Adrenal gland (tissue), 19 donors: ENCODE data around the gene HIC2. TPM values are rescaled to one million over a fixed set of nuclear protein-coding genes. Genes with fewer than 3 reads are reported as not detected.
"Not testable (repeated sequence)": the region's sequence is repeated elsewhere in the genome, so short reads cannot be mapped to it uniquely, and the experiment has no call there.

Experiments
- DNase-seq, 7 donors: peaks; one replicate each; pipeline ENCODE4 v3.0.0-alpha.2; 2019 to 2020
- H3K27ac ChIP-seq, 5 donors: fragments of 200-600 bp; sonication (generic) in 4 of 5; 1 replicate in 3 of 5; 2 replicates in 2 of 5; pipeline versions ENCODE4 v1.5.1 to v1.8.0; 2016 to 2020; ENCODE audit warnings: mild to moderate bottlenecking in 1 of 5
- H3K27me3 ChIP-seq: fragments of 200-600 bp; 2 replicates; pipeline ENCODE4 v1.8.0; 2021
- H3K36me3 ChIP-seq, 2 donors: fragments of 200-600 bp; replicated peaks in 1 of 2; 1 replicate in 1 of 2; 2 replicates in 1 of 2; pipeline versions ENCODE4 v1.5.1 to v1.8.0; 2018 to 2022
- H3K4me1 ChIP-seq, 2 donors: fragments of 200-600 bp; replicated peaks in 1 of 2; 1 replicate in 1 of 2; 2 replicates in 1 of 2; pipeline versions ENCODE4 v1.5.1 to v1.8.0; 2018 to 2021
- H3K4me3 ChIP-seq, 4 donors: fragments of 200-600 bp; sonication (generic) in 3 of 4; one replicate each; pipeline ENCODE4 v1.5.1; 2016 to 2018
- H3K9me3 ChIP-seq, 3 donors: fragments of 200-600 bp; sonication (generic) in 1 of 3; replicated peaks in 1 of 3; 1 replicate in 2 of 3; 2 replicates in 1 of 3; pipeline versions ENCODE4 v1.5.1 to v1.8.0; 2016 to 2021
- WGBS, 4 donors: extraction: QIAGEN DNeasy Blood & Tissue Kit in 2 of 4; methylation state at CpG; one replicate each; pipeline versions ENCODE4 v1.1.5 to v1.1.7; 2013 to 2017; 5-methylcytosine and 5-hydroxymethylcytosine counted together
- intact Hi-C, 2 donors: fragments of 100-400 bp; cut with DNase I; formaldehyde crosslinking; loops; one replicate each; pipeline versions ENCODE4 v1.14.1 to v1.15.0; 2022 to 2023
- long read RNA-seq, 10 donors: library from polyadenylated mRNA in 3 of 10; unstranded in 2 of 10; stranded (forward) in 1 of 10; transcript quantifications; one replicate each; pipeline ENCODE4 v2.0.0 and lab custom pipeline, GENCODE V29; 2021 to 2026
- polyA plus RNA-seq, 3 donors: library from polyadenylated mRNA; stranded (reverse); fragments of 200-250 nt in 2 of 3; fragments of 350-450 nt in 1 of 3; fragmentation: Illumina TruSeq in 1 of 3; extraction: RNeasy Lipid Tissue Mini Kit (QIAGEN cat#74804) in 1 of 3; gene quantifications; one replicate each; pipeline ENCODE4 v1.2.3, GENCODE V29; 2013 to 2014
- total RNA-seq, 9 donors: library from RNA; depleted of rRNA in 4 of 9; stranded (reverse); fragments of >200 nt in 4 of 9; fragments of 120-200 nt in 1 of 9; fragmentation: NEBNext Ultra II Directional in 1 of 9; extraction: Animal tissue kit (Norgen Biotek cat#: 25700) in 1 of 9; gene quantifications; one replicate each; pipeline versions ENCODE4 v1.1.0 to v1.2.4, GENCODE V29; 2013 to 2023
- donor health status: healthy with polysubstance abuse.
- donor health status: Bipolar disorder and iron deficiency.
- donor health status: DM: yes; HTN: yes; CAD: no.
- donor health status: DM: no; HTN: no; CAD: no.
- donor health status: DM: no; HTN: no; CAD: no.
- donor health status: DM: yes; HTN: yes; CAD: no.

Gene HIC2, protein sequence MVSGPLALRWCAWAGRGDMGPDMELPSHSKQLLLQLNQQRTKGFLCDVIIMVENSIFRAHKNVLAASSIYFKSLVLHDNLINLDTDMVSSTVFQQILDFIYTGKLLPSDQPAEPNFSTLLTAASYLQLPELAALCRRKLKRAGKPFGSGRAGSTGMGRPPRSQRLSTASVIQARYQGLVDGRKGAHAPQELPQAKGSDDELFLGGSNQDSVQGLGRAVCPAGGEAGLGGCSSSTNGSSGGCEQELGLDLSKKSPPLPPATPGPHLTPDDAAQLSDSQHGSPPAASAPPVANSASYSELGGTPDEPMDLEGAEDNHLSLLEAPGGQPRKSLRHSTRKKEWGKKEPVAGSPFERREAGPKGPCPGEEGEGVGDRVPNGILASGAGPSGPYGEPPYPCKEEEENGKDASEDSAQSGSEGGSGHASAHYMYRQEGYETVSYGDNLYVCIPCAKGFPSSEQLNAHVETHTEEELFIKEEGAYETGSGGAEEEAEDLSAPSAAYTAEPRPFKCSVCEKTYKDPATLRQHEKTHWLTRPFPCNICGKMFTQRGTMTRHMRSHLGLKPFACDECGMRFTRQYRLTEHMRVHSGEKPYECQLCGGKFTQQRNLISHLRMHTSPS
- total RNA-seq (1 to 10 TPM; 1.8 to 7.9 (median 2.6) TPM), polyA plus RNA-seq (1 to 10 TPM in 1 of 3 donors, under 1 TPM in 2; 0.57 to 2.7 (median 0.94) TPM)
- long read RNA-seq, donor 1, full-length matches to known transcripts, result 3 of 3 reads
- long read RNA-seq, donor 1, partial matches to known transcripts, result 0 of 3 reads
- long read RNA-seq, donor 1, other reads (novel, unspliced or antisense), result 0 of 3 reads
- long read RNA-seq, donor 2, full-length matches to known transcripts, result 2 of 2 reads
- long read RNA-seq, donor 2, partial matches to known transcripts, result 0 of 2 reads
- long read RNA-seq, donor 2, other reads (novel, unspliced or antisense), result 0 of 2 reads
- long read RNA-seq, donor 3, full-length matches to known transcripts, result 1 of 1 reads
- long read RNA-seq, donor 3, partial matches to known transcripts, result 0 of 1 reads
- long read RNA-seq, donor 3, other reads (novel, unspliced or antisense), result 0 of 1 reads
- long read RNA-seq, donor 4, result 0 reads
- long read RNA-seq, donor 5, partial matches to known transcripts, result 0 of 1 reads
- long read RNA-seq, donor 5, other reads (novel, unspliced or antisense), result 1 of 1 reads
- long read RNA-seq, donor 6, result 0 reads
- long read RNA-seq, donor 7, full-length matches to known transcripts, result 3 of 3 reads
- long read RNA-seq, donor 7, partial matches to known transcripts, result 0 of 3 reads
- long read RNA-seq, donor 7, other reads (novel, unspliced or antisense), result 0 of 3 reads
- long read RNA-seq, donor 8, full-length matches to known transcripts, result 7 of 7 reads
- long read RNA-seq, donor 8, partial matches to known transcripts, result 0 of 7 reads
- long read RNA-seq, donor 8, other reads (novel, unspliced or antisense), result 0 of 7 reads
- long read RNA-seq, donor 9, full-length matches to known transcripts, result 1 of 1 reads
- long read RNA-seq, donor 9, partial matches to known transcripts, result 0 of 1 reads
- long read RNA-seq, donor 9, other reads (novel, unspliced or antisense), result 0 of 1 reads
- long read RNA-seq, donor 10, result 0 reads

DNA sequence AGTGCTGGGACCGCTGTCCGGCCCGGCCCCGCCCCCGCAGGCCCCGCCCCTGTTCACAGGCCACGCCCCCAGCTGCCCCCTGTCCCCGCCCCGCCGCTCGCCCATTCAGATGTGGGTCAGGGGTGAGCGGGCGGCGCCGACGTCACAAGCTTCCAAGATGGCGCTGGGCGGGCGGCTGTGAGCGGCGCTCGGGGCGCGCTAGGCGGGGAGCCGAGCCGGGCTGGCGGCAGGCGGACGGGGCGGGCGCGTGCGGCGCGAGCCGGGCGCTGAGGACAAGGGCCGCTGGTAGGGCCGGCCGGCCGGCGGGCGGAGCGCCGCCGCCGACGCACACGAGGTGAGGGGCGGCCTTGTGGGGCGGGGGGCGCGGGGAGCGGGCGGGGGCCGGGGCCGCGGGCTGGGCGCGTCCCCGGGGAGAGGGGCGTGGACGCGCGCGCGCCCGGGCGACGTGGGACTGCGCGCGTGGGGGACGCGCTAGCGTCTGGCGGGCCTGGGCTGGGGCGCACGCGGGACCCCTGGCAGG, at the start of gene HIC2:
TSS of gene HIC2 (plus strand) at position 145 of the 520 bp plus-strand sequence. CDS start 25,461 bp downstream, outside the sequence.
- H3K9me3 ChIP-seq, intact Hi-C loops, H3K4me1 ChIP-seq, DNase-seq, H3K36me3 ChIP-seq, H3K27me3 ChIP-seq: not testable (repeated sequence)
- peak within 1 kb of the TSS in 1 of 5 donors; percentile 86 for H3K27ac ChIP-seq
- peak within 1 kb of the TSS in 1 of 4 donors; percentile 45 for H3K4me3 ChIP-seq
- 0 to 2% methylated on average over 25 to 34 of the region's 81 CpGs; no CpG with 5 or more reads in 2 of the 4 donors for WGBS, 4 donors

DNA sequence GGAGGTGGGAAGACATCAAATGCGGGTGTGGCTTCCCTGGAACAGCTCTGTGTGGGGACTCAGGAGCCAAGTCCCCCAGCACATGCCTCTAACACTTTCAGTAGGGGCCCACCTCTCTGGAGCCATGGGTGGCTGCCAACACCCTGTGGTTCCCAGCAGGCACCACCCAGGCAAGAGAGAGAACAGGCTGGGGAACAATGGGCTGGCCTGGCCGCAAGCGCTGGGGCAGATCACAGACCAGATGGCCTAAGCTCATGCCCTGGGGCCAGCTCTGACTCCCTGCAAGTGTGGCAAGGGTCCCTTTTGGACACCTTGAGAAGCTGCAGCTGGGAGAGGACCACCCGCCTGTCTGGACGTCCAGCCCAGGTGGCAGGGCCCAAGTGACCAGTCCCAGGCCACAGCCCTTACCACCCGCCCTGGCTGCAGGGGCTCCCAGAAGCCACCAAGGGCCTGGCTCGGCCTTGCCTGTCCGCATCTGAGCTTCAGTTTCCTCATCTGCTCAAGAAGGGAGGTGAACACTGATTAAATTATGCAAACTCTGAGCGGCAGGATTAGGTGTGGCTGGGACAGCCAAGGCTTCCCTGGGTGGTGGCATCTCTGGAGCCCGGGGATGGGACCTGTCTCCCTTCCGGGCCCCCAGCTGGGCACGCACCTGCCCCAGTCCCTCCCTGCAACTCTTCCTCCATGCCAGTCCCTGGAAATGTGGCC, 48.4 kb upstream of the HIC2 start:
- H3K9me3 ChIP-seq, H3K27ac ChIP-seq, DNase-seq, intact Hi-C loops, H3K4me3 ChIP-seq, H3K36me3 ChIP-seq, H3K4me1 ChIP-seq, H3K27me3 ChIP-seq: not testable (repeated sequence)
- WGBS, 4 donors, result 93 to 100% (median 95%) methylated on average over 3 to 4 of the region's 12 CpGs; no CpG with 5 or more reads in 1 of the 4 donors

DNA sequence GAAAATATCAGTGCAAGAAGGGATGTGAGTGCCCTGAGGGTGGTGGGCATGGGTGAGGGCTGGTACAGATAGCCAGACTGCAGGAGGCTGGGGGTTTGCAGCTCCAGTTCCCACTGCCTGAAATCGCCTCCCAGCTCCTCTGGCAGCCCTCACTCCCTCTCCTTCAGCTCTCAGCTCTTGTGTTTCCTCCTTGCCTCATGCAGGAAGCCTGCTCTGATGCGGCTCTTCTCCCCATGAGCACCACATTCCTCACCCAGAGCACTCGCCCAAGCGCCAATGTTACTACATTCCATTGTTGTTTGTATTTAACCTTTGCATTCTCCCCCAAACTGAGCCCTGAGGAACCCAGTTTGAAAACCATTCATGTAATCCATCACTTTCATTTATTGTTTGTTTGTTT, 41.3 kb upstream of the HIC2 start:
- H3K27ac ChIP-seq, H3K4me1 ChIP-seq, H3K4me3 ChIP-seq, DNase-seq, H3K36me3 ChIP-seq, H3K9me3 ChIP-seq, H3K27me3 ChIP-seq, intact Hi-C loops: not testable (repeated sequence)
- WGBS, 4 donors, result no CpG with 5 or more reads among the region's 4 CpGs

DNA sequence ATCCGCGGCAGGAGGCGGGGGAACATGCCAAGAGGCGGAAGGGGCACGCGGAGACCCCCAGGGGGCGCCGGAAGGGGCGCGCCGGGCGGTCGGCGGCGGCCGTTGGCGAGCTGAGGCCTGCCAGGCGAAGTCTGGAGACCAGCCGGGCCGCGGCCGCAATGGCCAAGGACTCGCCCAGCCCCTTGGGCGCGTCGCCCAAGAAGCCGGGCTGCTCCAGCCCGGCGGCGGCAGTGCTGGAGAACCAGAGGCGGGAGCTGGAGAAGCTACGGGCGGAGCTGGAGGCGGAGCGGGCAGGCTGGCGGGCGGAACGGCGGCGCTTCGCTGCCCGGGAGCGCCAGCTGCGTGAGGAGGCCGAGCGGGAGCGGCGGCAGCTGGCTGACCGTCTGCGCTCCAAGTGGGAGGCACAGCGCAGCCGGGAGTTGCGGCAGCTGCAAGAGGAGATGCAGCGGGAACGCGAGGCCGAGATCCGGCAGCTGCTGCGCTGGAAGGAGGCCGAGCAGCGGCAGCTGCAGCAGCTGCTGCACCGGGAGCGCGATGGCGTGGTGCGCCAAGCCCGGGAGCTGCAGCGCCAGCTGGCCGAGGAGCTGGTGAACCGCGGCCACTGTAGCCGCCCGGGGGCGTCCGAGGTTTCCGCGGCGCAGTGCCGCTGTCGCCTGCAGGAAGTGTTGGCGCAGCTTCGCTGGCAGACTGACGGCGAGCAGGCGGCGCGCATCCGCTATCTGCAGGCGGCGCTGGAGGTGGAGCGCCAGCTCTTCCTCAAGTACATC, 33.3 kb upstream of the HIC2 start, which contains the start of gene RIMBP3B:
TSS of gene RIMBP3B (plus strand) at position 51 of the 767 bp plus-strand sequence. CDS start at position 159, 108 bp downstream.
- intact Hi-C loops, result not testable (repeated sequence)

DNA sequence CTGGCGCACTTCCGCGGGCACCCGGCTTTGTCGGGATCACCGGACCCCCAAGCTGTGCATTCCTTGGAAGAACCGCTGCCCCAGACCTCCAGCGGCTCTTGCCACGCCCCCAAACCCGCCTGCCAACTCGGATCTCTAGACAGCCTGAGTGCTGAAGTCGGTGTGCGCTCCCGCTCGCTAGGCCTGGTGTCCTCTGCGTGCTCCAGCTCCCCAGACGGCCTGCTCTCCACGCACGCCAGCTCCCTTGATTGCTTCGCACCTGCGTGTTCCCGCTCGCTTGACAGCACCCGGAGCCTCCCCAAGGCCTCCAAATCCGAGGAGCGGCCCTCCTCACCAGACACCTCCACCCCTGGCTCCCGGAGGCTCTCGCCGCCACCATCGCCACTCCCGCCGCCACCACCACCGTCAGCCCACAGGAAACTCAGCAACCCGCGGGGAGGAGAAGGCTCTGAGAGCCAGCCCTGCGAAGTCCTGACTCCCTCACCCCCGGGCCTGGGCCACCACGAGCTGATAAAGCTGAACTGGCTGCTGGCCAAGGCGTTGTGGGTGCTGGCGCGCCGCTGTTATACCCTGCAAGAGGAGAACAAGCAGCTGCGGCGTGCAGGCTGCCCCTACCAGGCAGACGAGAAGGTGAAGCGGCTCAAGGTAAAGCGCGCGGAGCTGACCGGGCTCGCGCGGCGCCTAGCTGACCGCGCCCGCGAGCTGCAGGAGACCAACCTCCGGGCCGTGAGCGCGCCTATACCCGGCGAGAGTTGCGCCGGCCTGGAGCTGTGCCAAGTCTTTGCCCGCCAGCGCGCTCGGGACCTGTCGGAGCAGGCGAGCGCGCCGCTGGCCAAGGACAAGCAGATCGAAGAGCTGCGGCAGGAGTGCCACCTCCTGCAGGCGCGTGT, 32.5 kb upstream of the HIC2 start:
- WGBS, 4 donors, result no CpG with 5 or more reads among the region's 79 CpGs
- H3K36me3 ChIP-seq, H3K4me3 ChIP-seq, H3K27ac ChIP-seq, DNase-seq, H3K4me1 ChIP-seq, H3K27me3 ChIP-seq, intact Hi-C loops, H3K9me3 ChIP-seq: not testable (repeated sequence)

More for the DNA sequence above, 33.3 kb upstream of the HIC2 start, which contains the start of gene RIMBP3B:
- not testable (repeated sequence) for H3K36me3 ChIP-seq, DNase-seq, H3K27me3 ChIP-seq, H3K27ac ChIP-seq, H3K9me3 ChIP-seq, H3K4me3 ChIP-seq, H3K4me1 ChIP-seq
- WGBS, 4 donors, result no CpG with 5 or more reads among the region's 91 CpGs

DNA sequence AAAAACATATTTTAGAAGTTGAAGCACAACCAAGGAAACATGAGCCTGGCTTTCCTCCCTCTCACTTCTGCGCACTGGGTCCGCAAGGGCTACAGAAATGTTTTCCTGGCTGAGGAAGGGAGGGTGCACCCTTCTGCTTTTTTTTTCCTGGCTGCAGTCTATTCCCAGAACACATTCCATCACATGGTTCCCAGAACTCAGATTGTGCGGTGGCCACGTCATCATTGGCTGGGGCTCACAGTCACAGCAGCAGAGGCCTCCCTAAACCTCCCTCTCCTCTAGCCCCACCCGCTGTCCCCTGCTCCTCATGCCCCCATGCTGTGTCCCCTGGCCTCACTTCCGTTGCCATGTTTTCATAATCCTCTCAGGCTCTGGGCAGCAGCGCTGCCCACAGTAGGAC, 27.7 kb upstream of the HIC2 start:
- H3K27me3 ChIP-seq, H3K36me3 ChIP-seq, H3K4me3 ChIP-seq, H3K9me3 ChIP-seq, DNase-seq, H3K4me1 ChIP-seq, H3K27ac ChIP-seq, intact Hi-C loops: not testable (repeated sequence)
- no CpG with 5 or more reads among the region's 7 CpGs for WGBS, 4 donors

DNA sequence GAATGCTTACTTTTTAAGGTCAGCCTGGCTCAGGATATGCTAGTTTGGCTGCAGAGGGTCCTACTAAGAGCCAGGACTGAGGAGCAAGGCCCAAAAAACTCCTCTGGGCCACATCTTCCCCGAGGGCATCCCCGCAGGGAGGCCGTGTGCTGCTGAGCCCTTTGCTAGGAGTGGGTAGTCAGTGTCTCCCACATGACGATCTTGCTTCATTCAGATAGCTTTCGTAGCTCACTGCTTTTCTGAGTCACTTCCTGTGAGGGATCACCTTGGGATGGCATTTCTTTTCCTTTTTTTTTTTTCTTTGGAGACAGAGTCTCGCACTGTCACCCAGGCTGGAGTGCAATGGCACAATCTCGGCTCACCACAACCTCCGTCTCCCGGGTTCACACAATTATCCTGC, 27.2 kb upstream of the HIC2 start:
- H3K27me3 ChIP-seq, DNase-seq, H3K36me3 ChIP-seq, H3K4me3 ChIP-seq, H3K9me3 ChIP-seq, H3K27ac ChIP-seq, H3K4me1 ChIP-seq, intact Hi-C loops: not testable (repeated sequence)
- WGBS, 4 donors, result no CpG with 5 or more reads among the region's 9 CpGs

DNA sequence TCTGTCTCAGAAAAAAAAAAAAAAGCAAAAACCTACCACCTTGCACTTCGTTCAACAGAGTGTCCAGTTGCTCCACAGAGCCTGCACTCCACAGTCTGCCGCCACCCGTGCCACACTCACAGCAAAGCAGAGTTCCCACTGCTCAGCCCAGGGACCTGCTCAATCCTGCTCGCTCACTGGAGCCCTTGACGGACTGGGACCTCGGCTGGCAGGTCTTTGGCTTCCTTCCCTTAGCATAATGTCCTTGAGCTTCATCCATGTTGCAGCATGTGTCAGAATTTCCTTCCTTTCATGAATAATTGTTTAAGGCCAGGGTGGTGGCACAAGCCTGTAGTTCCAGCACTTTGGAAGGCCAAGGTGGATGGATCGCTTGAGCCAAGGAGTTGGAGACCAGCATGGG, 22.6 kb upstream of the HIC2 start:
- H3K27ac ChIP-seq, H3K9me3 ChIP-seq, H3K4me3 ChIP-seq, DNase-seq, H3K27me3 ChIP-seq, H3K36me3 ChIP-seq, intact Hi-C loops, H3K4me1 ChIP-seq: not testable (repeated sequence)
- WGBS, 4 donors, result no CpG with 5 or more reads among the region's 7 CpGs
